Myocyte (in vitro differentiated cells): ENCODE results near the gene FGF21. TPM values are rescaled to one million over a fixed set of nuclear protein-coding genes. Genes with fewer than 3 reads are reported as not detected.

Source experiments
- total RNA-seq: library from RNA; depleted of rRNA; stranded (reverse); fragments of >200 nt; gene quantifications from 2 replicates; pipeline ENCODE4 v1.2.3, GENCODE V29; 2014

The FGF21 gene
- total RNA-seq, 1 donor from 2014 or later, result not detected

Other genes with a start within 250 kb of the FGF21 start
- 0.05 and 0.26 TPM in 2 replicates for gene LMTK3, start 243.7 kb upstream of the FGF21 start, total RNA-seq
- not detected in 2 replicates for gene SULT2B1, start 203.4 kb upstream of the FGF21 start, total RNA-seq
- not detected in 2 replicates for gene SPACA4, start 148.8 kb upstream of the FGF21 start, total RNA-seq
- 5.1 and 7.9 TPM in 2 replicates for gene FAM83E, start 140.4 kb upstream of the FGF21 start, total RNA-seq
- 1,744 and 2,296 TPM in 2 replicates for gene RPL18, start 136.3 kb upstream of the FGF21 start, total RNA-seq
- 11.0 and 16.5 TPM in 2 replicates for gene SPHK2, start 136.0 kb upstream of the FGF21 start, total RNA-seq
- 6.9 and 17.0 TPM in 2 replicates for gene DBP, start 118.1 kb upstream of the FGF21 start, total RNA-seq
- gene CA11, start 109.3 kb upstream of the FGF21 start, total RNA-seq, result 1.5 and 2.0 TPM in 2 replicates
- 0.08 and 0.42 TPM in 2 replicates for gene NTN5, start 82.5 kb upstream of the FGF21 start, total RNA-seq
- not detected in 2 replicates for gene FUT2, start 59.6 kb upstream of the FGF21 start, total RNA-seq
- gene MAMSTR, start 35.8 kb upstream of the FGF21 start, total RNA-seq, result 8.7 and 16.2 TPM in 2 replicates
- gene RASIP1, start 14.9 kb upstream of the FGF21 start, total RNA-seq, result 0.05 TPM in 2 replicates
- gene IZUMO1, start 8.6 kb upstream of the FGF21 start, total RNA-seq, result 0.08 TPM in 1 of 2 replicates, not detected in the other
- gene FUT1, start 2.9 kb upstream of the FGF21 start, total RNA-seq, result 0.03 and 0.05 TPM in 2 replicates
- 29.7 and 34.1 TPM in 2 replicates for gene BCAT2, start 55.5 kb downstream of the FGF21 start, total RNA-seq
- 0.59 TPM in 1 of 2 replicates, not detected in the other for gene HSD17B14, start 81.0 kb downstream of the FGF21 start, total RNA-seq
- gene PLEKHA4, start 113.1 kb downstream of the FGF21 start, total RNA-seq, result 25.5 and 29.5 TPM in 2 replicates
- 62.2 and 81.7 TPM in 2 replicates for gene PPP1R15A, start 116.9 kb downstream of the FGF21 start, total RNA-seq
- not detected in 2 replicates for gene TULP2, start 143.2 kb downstream of the FGF21 start, total RNA-seq
- 178 and 199 TPM in 2 replicates for gene NUCB1, start 144.8 kb downstream of the FGF21 start, total RNA-seq
- 0.32 TPM in 1 of 2 replicates, not detected in the other for gene DHDH, start 178.2 kb downstream of the FGF21 start, total RNA-seq
- 59.7 and 78.0 TPM in 2 replicates for gene BAX, start 199.4 kb downstream of the FGF21 start, total RNA-seq
- gene FTL, start 209.8 kb downstream of the FGF21 start, total RNA-seq, result 1,692 and 1,792 TPM in 2 replicates
- gene GYS1, start 237.8 kb downstream of the FGF21 start, total RNA-seq, result 358 and 408 TPM in 2 replicates
- gene RUVBL2, start 238.4 kb downstream of the FGF21 start, total RNA-seq, result 94.7 and 106 TPM in 2 replicates